Raji (cell line): ENCODE results near the gene MFSD2A.
A peak's percentile ranks its signal among the peaks of the same experiment; 100 is the strongest.

Experiments used
- POLR2A ChIP-seq: IDR thresholded peaks from 2 replicates; pipeline ENCODE4 v1.6.1; 2011; ENCODE audit warnings: low read depth, low read length, control low read depth; ENCODE audit not compliant: insufficient read depth

MFSD2A gene

DNA sequence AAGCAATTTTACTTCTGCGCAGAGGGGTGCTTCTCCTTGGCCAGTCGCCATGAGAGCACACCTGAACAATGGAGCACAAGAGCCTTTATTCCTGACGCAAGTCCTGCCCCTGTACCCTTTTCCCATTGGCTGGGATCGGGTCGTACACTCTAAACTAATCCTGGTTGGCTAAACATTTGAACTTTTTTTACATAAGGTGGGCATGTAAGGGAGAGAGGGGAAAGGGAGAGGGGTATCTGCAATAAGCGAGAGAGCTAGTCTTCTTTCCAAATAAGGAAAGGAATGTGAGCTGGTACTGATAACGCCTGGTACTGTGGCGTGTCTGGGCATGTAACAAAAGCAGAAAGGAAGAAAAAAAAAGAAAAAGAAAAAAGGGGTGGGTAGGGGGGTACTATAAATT lies 21.8 kb downstream of the MFSD2A start:
- TF ChIP-seq POLR2A = no peak

DNA sequence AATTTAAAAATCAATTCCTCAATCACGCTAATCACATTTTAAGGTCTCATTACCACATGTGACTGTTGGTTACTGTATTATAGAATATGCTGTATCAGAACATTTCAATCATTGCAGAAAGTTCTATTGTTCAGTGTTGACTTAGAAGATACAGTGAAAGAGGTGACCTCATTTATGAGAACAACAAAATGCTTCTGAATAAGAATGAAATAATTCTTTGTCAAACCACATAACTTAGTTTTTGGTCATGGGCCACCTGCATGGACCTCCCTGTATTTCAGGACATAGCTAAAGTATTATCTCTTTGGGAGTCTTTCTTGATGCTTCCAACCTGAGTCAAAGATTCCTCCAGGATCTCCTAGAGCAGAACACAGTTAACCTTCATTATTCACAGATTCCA lies 22.3 kb downstream of the MFSD2A start:
- no peak for TF ChIP-seq POLR2A

DNA sequence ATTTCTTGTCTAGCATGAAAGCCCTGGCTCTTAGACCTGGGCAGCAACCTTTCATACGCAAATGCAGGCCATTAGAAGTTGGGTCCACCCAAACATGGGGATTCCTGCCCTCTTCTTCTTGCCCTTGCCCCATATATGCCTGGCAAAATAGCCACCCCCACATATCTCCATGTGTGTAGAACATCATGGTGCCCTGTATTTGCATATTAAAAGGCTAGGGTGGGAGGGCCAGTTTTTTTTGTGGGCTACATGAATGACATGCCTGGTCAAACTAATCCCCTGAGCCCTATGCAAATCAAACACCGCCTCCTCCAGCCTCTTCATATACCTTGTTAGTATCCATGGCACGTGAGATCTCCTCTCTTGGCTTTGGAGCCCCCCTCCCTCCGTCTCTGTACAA lies 24.7 kb downstream of the MFSD2A start:
- no peak for TF ChIP-seq POLR2A

DNA sequence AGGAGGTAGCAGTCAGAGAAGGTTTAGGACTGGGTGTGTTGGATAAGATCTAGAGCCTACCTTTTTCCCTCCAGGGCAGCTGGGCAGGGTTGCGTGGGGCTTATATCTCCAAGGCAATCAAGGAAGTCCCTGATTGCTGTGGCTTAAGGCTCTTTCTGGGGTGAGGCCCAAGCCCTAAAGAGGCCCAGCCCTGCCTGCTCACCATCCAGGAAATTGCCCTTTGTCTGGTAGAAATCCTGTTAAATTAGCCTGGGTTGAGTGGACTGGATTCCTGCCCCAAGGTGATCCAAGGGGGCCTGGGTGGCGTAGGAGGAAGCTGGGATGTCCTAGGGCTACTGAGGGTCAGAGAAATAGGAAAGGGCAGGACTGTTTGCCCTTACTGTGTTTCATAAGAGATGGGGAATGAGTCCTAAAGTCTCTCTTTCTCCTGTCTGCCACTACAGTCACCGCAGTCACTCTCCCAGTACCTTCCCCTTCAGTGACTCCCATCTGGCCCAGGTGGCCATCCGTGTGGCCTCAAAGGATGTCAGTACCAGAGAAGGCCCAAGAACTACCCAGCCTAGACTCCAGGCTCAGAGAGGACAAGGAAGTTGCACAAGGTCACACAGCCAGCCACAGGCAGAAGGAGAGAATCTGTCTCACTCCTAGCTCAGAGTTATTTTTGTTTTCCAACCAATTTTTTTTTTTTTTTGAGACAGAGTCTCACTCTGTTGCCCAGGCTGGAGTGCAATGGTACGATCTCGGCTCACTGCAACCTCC lies 25.8 kb downstream of the MFSD2A start:
- TF ChIP-seq POLR2A = no peak

DNA sequence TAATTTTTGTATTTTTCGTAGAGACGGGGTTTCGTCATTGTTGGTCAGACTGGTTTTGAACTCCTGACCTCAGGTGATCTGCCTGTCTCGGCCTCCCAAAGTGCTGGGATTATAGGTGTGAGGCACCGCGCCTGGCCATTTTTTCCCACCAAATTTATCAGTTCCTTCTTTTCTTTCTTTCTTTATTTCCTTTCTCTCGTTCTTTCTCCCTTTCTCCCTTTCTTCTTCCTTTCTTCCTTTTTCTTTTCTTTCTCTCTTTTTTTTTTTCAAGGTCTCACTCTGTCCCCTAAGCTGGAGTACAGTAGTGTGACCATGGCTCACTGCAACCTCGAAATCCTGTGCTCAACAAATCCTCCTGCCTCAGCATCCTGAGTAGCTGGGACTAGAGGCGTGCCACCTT lies 26.4 kb downstream of the MFSD2A start:
- no peak for TF ChIP-seq POLR2A

DNA sequence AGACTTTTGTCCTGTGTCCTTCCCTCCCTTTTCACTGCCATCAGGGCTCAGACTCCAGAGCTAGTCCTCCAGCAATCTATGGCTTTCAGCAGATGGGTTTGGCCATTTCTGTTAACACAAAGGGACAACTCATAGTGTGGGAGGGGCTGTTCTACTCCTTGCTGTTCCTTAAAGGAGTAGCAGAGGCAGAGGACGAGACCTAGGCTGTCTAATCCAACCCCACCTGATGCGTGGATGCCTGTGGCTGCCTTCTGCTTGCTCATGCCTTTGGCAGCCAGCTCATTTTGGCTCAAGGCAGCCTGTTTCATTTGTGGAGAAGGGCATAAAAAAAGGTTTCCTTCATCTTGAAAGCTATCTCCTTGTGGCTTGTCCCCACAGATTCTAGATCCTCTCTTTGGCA lies 27.0 kb downstream of the MFSD2A start:
- TF ChIP-seq POLR2A = no peak

DNA sequence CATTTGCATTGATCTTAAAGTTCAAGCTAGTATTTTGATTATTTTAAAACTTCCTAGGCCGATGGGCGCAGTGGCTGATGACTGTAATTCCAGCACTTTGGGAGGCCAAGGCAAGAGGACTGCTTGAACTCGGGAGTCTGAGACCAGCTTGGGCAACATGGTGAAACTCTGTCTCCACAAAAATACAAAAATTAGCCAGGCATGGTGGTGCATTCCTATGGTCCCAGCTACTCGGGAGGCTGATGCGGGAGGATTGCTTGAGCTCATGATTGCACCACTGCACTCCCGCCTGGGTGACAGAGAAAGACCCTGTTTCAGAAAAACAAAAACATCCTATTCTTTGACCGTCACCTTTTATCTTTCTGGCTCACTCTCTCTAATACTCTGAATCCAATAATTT lies 30.0 kb downstream of the MFSD2A start:
- no peak for TF ChIP-seq POLR2A

DNA sequence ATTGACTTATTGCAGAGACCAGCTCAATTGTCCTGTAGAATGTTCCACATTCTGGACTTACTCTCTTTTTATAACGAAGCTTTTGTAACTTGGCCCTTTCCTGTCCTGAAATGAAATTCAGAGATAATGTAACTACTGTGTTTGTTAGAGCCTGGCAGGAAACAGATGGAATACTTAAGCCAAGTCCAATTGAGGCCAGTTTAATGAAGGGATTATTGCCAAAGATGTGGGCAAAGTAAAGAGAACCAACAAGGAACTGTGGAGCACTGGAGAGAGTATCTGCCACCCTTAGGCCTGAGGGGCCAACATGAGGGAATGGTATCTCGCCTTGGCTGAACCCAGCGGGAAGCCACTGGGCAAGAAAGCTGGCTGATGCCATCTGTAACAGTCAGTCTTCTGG lies 32.9 kb downstream of the MFSD2A start:
- no peak for TF ChIP-seq POLR2A

DNA sequence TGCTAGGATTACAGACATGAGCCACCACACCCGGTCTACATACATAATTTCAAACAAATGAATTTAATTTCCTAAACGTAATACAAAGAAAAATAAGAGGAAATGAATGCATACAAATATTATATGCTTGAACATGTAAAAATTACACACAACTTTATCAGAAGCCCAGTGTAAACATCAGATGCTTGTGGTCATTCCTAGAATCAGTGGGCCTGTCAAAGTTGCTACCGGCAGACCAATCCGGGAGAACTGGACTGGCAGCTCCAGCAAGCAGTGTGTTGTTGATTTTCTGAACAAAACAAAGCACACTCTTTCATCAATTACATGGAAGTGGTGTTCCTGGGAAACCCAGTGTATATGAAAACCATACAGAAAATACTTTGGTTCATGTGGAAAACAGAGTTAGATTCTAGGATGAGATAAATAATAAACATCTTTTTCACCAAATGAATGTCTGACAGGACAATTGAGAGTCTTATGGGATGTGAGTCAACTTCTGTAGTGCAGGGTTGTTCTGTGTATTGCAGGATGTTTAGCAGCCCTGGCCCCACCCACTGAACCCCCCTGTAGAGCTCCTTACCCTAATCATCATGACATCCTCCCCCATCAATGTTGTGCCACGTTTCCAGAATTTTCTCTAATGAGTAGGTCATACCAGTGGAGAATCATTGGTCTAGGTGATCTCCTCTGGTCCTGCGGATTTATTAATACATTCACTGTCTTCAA lies 33.8 kb downstream of the MFSD2A start:
- no peak for TF ChIP-seq POLR2A

DNA sequence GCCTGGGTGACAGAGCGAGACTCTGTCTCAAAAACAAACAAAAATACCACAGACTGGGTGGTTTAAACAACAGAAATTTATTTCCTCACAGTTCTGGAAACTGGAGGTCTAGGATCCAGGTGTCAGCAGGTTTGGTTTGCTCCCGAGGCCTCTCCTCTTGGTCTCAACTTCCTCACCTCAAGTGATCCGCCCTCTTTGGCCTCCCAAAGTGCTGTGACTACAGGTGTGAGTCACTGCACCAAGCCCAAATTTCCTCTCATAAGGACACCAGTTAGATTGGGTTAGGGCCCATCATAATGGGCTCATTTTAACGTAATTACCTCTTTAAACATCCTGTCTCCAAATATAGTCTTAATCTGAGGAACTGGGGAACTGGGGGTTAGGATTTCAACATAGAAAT lies 35.5 kb downstream of the MFSD2A start:
- TF ChIP-seq POLR2A = no peak

DNA sequence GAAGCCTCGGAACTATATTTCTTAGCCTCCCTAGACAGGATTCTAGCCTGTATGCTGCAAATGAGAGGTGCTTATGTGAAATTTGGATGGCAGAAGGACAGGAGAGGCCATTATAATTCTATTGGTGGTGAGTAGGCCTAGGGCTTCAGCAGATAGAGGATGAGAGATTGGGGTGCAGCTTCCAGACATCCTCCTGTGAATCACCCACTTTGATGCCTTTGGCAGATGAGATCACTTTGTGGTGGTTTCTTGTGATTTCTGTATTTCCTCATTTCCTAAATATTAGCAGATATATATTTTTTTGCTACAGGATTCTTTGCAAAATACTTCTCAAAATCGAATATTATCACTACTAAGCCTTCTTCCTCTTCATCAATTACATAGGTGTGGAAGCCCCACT lies 37.3 kb downstream of the MFSD2A start:
- no peak for TF ChIP-seq POLR2A

DNA sequence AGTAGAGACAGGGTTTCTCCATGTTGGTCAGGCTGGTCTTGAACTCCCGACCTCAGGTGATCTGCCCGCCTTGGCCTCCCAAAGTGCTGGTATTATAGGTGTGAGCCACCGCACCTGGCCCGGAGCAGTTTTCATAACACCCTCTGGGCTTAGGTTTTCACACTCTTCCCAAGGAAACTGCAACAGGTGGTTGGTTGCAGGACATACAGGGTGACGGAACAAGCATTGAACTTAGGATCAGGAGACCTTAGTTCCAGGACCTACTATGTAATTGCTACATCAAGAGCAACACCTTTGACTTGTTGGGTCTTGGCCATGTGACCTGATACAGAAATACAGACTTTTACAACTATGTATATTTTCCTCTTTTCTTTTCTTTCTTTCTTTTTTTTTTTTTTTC lies 37.9 kb downstream of the MFSD2A start:
- no peak for TF ChIP-seq POLR2A

DNA sequence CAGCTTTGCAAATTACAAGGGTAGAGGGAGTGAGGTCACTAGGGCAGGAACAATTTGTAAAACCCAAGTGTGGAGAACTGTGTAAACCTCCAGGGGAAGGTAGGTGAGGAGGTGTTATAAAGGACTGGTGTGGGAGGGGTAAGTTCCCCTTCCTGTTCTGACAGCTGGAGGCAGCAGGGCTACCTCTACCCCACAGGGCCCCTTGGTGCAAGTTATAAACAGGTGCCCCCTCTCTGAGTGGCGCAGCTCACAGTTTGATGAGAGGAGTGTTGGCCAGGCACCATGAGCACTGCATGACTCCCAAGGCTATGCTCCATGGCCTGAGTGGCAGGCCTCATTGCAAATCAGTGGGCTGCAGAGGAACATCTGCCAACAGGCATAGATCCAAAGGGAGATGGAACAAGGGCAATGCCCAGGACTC lies 41.0 kb downstream of the MFSD2A start:
- TF ChIP-seq POLR2A = 0 out of 2 replicates have a peak, but pooled peaks have one; percentile 39

DNA sequence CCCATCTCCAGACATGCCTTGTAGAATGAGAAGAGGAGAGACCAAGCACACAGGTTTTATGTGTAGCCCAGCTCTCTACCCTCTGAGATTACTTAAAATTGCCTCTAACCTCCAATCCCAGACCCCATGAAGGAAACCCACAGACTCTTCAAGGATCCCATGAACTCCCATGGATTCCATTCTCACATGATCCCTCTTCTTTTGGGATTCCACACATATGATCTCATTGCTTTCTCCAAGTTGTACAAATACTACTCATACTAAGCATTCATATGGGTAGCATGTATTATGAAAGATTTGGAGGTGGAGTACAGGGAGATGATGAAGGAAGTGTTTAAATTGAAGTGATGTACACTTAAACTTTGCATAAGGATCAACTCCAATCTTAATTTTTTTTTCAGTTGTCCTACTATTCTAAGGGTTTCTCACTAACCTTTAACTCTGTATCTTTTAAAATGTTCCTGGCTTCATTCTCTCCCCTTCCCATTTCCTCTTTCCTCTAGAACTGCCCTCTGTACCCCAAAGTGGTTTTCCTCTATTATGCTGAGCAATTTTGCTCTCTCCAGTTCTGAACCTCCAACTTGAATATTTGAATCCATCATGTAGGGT lies 41.6 kb downstream of the MFSD2A start:
- no peak for TF ChIP-seq POLR2A

DNA sequence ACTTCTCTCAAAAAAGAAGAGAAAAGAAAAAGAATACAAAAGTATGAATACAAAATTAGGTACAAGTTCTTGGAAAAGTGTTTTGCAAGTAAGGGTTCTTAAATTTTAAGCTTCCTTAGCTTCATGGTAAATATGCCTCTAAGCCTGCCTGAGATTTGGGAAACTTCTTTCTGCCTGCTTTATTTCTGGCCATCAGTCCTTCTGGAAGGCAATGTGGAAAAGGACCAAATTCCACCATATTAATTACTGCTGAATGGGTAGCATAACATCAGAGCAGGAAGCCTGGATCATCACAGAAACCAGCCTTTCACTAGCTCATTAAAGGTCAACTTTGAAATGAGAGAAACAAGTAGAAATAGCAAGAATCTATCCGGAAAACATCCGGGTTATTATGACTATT lies 46.5 kb downstream of the MFSD2A start:
- no peak for TF ChIP-seq POLR2A
